CD1c-positive myeloid dendritic cell (primary cell): ENCODE data around the gene DLG3.

Experiments used
- DNase-seq: peaks from one replicate; pipeline ENCODE4 v3.0.0-alpha.2; 2016; ENCODE audit errors: extremely low spot score

The DLG3 gene

DNA sequence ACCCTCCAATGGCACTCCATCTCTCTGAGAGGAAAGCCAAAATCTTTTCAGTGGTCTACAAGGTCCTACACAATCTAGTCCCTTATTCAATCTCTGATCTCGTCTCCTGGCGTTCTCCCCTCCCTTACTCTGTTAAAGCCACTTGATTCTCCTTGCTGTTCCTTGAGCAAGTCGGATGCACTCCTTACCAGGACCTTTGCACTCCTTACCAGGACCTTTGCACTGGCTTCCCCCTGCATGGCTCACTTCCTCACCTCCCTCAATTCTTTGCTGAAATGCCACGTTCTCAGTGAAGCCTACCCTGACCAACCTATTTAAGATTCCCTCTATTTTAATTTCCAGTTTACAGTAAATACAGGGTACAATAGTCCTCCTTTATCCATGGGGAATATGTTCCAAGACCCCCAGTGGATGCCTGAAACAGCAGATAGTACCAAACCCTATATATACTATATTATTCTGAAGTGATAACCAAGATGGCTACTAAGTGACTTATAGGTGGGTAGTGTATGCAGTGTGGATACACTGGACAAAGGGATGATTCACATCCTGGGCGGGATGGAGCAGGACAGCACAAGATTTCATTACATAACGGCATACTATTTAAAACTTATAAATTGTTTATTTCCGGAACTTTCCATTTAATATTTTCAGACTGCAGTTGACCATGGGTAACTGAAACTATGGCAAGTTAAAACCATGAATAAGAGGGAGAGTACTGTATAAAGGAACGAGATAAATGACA is 6.5 kb upstream of the DLG3 start:
- no peak for DNase-seq

GRCh38 chrX:70439016-70439415 is 5.6 kb upstream of the DLG3 start:
- no peak for DNase-seq

DNA sequence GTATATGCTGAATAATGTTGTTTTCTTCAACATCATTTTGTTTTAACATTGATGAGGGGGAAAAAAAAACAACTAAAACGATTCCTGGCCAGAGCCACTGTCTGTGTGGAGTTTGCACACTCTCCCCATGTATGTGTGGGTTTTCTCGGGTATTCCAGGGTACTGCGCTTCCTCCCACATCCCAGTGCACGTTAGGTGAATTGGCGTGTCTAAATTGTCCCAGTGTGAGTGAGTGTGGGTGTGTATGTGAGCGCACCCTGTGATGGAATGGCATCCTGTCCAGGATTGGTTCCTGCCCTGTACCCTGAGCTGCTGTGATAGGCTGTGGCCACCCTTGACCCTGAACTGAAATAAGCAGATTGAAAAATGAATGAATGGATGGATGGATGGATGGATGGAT is 2.4 kb upstream of the DLG3 start:
- DNase-seq = no peak

DNA sequence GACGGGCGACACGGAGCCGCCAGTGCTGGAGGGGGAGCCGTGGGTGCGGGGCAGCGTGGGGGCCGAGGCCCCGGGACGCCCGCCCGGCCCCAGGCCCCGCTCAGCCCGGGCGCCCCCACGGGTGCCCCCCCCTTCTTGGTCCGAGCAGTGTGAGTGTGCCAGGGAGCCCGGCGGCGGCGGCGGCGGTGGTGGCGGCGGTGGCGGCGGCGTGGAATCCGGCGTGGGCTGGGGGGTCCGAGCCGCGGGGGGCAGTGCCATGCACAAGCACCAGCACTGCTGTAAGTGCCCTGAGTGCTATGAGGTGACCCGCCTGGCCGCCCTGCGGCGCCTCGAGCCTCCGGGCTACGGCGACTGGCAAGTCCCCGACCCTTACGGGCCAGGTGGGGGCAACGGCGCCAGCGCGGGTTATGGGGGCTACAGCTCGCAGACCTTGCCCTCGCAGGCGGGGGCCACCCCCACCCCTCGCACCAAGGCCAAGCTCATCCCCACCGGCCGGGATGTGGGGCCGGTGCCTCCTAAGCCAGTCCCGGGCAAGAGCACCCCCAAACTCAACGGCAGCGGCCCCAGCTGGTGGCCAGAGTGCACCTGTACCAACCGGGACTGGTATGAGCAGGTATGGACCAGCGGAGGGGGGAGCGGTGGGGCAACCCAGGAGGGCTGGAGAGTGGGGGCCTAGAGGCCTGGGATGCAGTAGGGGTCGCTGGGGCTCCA is 466 bp downstream of the DLG3 start:
- DNase-seq = no peak

DNA sequence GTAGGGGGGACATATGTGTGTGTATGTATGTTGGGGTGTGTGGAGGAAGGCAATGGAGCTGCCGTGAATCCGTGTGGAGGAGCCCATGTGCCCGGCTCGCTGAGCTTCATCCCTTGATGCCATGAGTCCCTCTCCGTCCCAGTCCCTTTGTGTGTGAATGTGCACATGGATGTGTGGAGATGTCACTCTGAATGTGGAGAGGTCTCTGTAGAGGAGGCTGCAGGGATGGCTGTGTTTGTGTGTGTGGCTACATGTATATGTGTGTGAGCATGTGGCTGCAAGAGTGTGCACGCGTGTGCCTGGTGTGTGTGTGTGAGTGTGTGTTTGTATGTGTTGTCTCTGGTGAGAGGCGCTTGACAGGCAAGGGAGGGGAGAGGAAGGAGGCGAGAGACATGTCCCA is 1.3 kb downstream of the DLG3 start:
- no peak for DNase-seq

DNA sequence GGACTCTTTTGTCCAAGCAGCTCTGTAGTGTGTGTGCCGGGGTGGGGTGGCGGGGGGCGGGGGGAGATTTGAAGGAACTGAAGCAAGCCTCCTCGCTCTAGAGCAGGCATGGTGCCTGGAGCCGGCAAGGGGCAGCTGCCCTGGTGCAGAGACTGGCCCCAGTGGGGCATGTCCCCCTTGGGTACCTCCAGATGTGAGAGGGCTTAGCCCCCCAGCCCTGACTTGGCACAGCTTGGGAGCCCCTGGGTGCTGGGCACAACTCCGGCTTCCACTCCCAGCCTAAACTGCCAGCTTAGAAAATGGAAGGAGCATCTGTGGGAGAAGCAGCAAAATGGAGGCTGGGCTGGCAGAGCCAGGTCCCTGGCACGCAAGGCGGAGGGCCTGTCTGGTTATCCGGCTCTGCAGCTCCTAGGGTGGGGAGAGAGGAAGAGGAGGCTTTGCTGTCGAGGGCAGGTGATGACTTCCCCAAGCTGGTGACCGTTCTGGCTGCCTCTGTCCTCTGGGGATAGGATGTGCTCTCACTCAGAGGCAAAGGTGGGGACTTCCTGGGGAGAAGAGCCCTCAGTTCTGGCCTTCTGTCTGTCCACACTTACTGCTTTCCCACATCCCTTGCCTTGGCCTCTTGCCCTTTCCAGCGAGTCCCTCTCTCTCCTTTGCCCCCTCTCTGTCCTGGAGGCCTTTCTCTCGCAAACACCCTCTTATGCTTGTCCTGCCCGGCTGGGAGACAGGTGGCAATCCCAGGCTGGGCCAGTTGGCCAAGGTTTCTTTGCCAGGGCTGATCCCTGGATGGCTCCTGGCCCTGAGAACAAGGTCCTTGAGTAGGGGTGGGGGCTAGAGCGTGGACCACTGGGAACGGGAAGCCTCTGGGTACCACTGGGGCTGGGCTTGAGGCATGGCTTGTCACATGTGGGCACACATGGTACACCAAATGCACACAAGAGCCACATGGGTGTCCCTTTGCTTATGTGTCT is 2.0 kb downstream of the DLG3 start:
- DNase-seq = no peak

DNA sequence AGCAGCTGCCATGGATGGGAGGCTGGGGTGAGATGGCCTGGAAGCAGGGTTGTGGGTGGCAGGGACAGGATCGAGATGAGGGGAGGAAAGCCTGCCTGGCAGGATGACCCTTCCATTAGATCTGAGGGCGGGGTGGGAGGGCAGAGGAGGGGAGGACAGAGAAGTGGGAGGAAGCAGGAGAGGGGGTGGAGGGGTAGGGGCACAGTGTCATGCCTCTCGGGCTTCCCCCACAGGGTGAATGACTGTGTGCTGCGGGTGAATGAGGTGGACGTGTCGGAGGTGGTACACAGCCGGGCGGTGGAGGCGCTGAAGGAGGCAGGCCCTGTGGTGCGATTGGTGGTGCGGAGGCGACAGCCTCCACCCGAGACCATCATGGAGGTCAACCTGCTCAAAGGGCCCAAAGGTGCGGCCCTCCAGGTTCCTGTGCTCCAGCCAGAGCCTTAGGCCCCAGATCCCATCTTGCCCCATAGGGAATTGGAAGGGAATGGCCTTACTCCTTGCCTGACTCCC is 4.9 kb downstream of the DLG3 start:
- no peak for DNase-seq

DNA sequence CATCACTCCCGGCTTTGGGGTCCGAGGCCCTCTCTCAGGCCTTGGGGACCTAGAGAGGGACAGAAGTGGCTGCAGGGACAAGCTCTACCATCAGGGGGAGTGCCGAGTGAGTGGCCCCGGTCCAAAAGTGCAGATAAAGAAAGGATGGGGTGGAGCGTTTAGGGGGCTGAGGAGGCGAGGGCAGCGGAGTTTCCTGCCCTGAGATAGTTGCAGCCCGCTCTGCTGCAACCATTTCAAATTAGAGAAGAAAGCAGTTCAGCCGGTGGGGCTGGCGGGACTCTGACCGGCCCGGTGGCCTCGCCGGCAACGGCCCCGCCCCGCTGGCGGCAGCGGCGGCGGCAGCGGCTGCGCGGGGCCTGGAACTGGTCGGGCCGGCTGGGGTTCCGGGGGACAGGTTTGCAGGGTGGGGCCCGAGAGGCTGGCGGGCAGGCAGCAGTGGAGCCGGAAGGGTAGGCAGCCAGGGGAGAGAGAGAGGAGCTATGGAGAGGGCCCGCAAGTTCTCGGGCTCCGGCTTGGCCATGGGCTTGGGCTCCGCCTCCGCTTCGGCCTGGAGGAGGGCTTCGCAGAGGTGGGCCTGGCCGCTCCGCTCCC is 7.6 kb downstream of the DLG3 start:
- DNase-seq = peak; percentile 36

GRCh38 chrX:70453024-70453618 is 8.5 kb downstream of the DLG3 start:
- DNase-seq = peak; percentile 3

DNA sequence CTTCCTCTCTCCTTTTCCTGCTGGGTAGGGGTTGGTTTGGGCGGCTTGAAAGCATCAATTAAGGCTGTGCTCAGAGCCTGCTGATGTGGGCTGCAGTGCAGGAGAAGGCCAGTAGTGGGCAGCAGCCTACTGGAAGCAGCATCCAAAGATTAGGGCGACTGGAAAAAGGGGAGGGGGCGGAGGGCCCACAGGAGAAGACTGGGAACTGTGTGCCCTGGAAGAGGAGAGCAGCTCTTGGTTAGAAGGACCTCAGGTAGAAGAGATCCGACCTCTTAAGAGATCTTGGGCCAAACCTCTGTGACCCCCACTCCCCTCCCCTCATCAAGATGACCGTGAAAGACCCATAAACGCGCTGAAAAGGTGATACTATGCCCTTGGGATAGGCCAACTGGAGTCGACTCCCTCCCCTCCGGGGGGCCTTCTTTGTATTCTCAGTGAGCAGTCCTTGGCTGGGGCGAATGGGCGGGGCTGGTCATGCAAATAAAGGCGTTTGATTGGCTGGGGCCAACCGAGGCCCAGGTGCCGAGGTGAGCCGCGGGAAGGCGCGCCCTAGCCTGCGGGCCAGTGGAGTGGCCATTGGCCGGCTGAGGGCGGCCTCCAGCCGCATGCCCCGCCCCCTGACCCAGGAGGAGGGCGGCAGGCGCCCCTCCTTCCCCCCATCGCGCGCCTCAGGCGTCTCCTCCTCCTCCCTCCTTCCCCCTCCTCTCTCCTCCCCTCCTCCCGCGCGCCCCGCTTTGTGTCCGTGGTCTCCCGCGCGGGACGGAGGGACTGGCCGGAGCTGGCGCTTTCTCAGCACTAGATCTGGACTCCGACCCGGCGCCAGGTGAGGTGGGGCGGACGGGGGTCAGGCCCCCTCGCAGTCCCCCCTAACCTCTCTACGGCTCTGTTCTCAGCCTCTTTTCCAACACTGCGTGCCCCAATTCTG is 10.1 kb downstream of the DLG3 start:
- peak; percentile 38 for DNase-seq

DNA sequence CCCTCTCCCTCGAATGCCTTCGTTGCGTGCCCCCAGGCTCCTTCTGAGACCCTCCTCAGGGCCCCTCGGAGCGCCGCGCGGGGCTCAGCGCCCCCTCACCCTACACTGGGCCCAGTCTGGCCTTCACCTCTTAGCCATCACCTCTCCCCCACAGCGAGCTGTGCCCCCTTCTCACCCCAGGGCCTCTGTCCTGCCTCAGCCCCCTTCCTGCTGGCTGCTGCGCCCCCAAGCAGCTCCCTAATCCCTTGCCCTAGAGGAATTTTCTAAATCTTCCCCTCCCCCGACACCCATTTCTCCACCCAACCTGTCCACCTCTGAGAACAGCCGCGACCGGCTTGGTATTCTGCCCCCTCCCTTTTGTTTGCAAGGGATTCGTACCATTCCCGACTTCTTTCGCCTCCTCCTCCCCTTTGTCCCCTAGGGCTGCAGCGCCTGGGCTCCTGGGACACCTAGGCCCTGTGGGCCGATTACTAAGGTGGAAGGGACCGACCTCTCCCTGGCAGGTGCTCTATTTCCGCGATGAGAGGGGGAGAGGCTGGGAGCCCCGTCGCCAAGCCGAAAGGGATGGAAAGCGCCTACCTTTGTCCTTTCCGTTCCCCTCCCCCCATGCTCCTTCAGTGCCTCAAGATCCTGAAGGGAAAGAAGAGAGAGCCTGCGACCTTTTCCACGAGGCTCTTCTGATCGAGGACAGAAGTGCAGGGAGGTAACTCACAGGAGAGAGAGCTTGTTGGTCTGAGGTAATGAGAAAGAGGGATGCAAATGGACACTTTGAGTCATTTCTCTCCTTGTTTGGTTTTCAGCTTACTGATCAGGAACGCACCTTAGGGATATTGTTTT is 10.9 kb downstream of the DLG3 start:
- no peak for DNase-seq

DNA sequence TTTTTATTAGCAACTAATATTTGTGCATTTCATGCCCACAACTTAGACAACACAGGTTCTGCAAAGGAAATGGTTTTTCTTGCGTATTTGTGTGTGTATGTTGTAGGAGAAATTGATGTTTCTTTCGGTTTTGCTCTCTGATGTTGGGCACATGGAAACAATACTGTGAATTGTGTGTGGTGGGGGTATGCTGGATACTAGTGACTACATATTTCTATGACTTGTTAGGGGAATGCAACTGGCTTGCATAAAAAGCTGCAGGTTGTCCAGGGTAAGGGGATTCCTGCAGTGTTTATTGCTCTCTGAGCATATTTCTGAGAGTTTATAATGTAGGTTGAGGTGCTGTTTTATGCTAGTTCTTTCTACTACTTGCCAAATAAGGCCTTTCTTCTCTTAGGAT is 11.6 kb downstream of the DLG3 start:
- DNase-seq = no peak

- no peak for DNase-seq
These were observed 16.4 kb downstream of the DLG3 start for GRCh38 chrX:70461026-70461425.

- no peak for DNase-seq
These were observed 19.4 kb downstream of the DLG3 start for GRCh38 chrX:70464051-70464450.

DNA sequence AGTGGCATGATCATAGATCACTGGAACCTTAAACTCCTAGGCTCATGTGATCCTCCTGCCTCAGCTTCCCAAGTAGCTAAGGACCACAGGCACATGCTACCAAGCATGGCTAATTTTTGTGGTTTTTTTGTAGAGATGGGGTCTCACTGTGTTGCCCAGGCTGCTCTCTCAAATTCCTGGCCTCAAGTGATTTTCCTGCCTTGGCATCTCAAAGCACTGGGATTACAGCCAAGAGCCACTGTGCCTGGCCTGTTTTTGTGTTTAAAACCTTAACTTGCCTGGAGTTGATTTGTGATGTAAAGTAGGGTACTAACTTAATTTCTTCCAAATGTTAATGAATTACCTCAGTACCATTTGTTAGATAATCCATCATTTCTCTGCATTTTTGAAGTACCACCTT is 22.3 kb downstream of the DLG3 start:
- no peak for DNase-seq

DNA sequence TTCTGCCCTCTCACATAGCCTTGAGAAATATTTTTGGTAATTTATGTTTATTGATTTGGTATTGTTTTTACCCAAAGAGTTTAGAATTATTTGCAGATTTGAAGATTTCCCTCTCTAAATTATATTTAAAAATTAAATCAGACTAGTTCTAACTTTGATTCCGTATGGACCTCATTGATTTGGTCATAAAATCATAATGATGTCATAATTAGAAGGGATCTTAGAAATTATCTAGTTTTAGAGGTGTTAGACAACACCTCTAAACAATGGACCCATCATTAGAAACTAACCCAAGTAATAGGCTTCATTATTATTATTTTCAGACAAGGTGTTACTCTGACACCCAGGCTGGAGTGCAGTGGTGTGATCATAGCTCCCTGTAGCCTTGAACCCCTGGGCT is 24.1 kb downstream of the DLG3 start:
- DNase-seq = no peak

GRCh38 chrX:70470850-70471289 is 26.2 kb downstream of the DLG3 start:
- DNase-seq = peak; percentile 56

- DNase-seq = no peak
These were observed 31.7 kb downstream of the DLG3 start for GRCh38 chrX:70476166-70476933.
